GM12878 (cell line): ENCODE data around the gene RRAS. TPM values are rescaled to one million over a fixed set of nuclear protein-coding genes. Genes with fewer than 3 reads are reported as not detected.

Experiments used
- ATAC-seq: fragments of 200-7000 bp; cut with Tn5 transposase; 3 replicates; pipeline ENCODE4 v1.9.1; 2020; ENCODE audit warnings: mild to moderate bottlenecking, moderate library complexity
- BruUV-seq: library from RNA; stranded (reverse); fragments of 400-500 nt; replicated peaks from 2 replicates; lab custom pipeline; 2021; lab: Mats Ljungman, UMichigan
- CTCF ChIA-PET: fragments of 300-600 bp; sonication (Branson Sonifier 250); formaldehyde crosslinking; extraction: SDS; loops from one replicate; lab custom pipeline; 2021; ENCODE audit warnings: inconsistent platforms; lab: Yijun Ruan, JAX
- POLR2A ChIA-PET: fragments of 350-600 bp; formaldehyde crosslinking; extraction: SDS; loops from one replicate; lab custom pipeline; 2021; ENCODE audit warnings: inconsistent platforms; lab: Charles Lee
- RAD21 ChIA-PET: fragments of 300-600 bp; sonication (Branson Sonifier 250); formaldehyde crosslinking; loops from one replicate; lab custom pipeline; 2023; ENCODE audit warnings: antibody characterized with exemption; ENCODE audit not compliant: unreplicated experiment; lab: Charles Lee
- SMC1A ChIA-PET: fragments of 300-600 bp; sonication (Branson Sonifier 250); formaldehyde crosslinking; loops from one replicate; lab custom pipeline; 2023; ENCODE audit not compliant: unreplicated experiment, uncharacterized antibody; lab: Charles Lee
- DNase-seq: peaks from one replicate; pipeline ENCODE4 v3.0.0-alpha.2; 2011; ENCODE audit warnings: low read depth, low spot score
- FAIRE-seq: peaks from 3 replicates; lab custom pipeline; 2011; peaks lifted over from hg19 to GRCh38; lab: Jason Lieb, UNC
- H2AFZ ChIP-seq: 2 replicates; pipeline ENCODE4 v1.6.0; 2011; ENCODE audit warnings: low read depth, low read length, control low read depth; ENCODE audit not compliant: control insufficient read depth
- H3K27ac ChIP-seq: 2 replicates; pipeline ENCODE4 v1.5.1; 2011; ENCODE audit warnings: control low read depth; ENCODE audit not compliant: control insufficient read depth, insufficient read depth
- H3K27me3 ChIP-seq, 2 experiments: replicated peaks in 1 of 2; 2 replicates each; pipeline versions ENCODE4 v1.6.0 to v1.6.1; 2011; ENCODE audit warnings: low read length in 1 of 2; ENCODE audit not compliant: control insufficient read depth in 2 of 2, insufficient read depth in 2 of 2
- H3K36me3 ChIP-seq, 2 experiments: 2 replicates each; pipeline ENCODE4 v1.5.1; 2011; ENCODE audit warnings: low read length in 1 of 2; ENCODE audit not compliant: control insufficient read depth in 2 of 2, insufficient read depth in 2 of 2
- H3K4me1 ChIP-seq: 2 replicates; pipeline ENCODE4 v1.6.1; 2011; ENCODE audit warnings: mild to moderate bottlenecking, low read length, moderate library complexity, mixed read lengths; ENCODE audit not compliant: control insufficient read depth, insufficient read depth
- H3K4me2 ChIP-seq: 2 replicates; pipeline ENCODE4 v1.6.0; 2011; ENCODE audit warnings: control low read depth; ENCODE audit not compliant: control insufficient read depth, insufficient read depth
- H3K4me3 ChIP-seq: fragments of 200-600 bp; sonication (generic); 2 replicates; pipeline ENCODE4 v1.5.1; 2016
- H3K79me2 ChIP-seq: 2 replicates; pipeline ENCODE4 v1.6.0; 2011; ENCODE audit warnings: low read length; ENCODE audit not compliant: control insufficient read depth, insufficient read depth
- H3K9ac ChIP-seq: 2 replicates; pipeline ENCODE4 v1.8.0; 2011; ENCODE audit warnings: low read length, control low read depth, mixed read lengths; ENCODE audit not compliant: control insufficient read depth, insufficient read depth
- H3K9me3 ChIP-seq: replicated peaks from 3 replicates; pipeline ENCODE4 v1.5.1; 2011; ENCODE audit warnings: mild to moderate bottlenecking, low read length; ENCODE audit not compliant: control insufficient read depth, insufficient read depth
- H4K20me1 ChIP-seq: 2 replicates; pipeline ENCODE4 v1.6.0; 2011; ENCODE audit not compliant: control insufficient read depth, insufficient read depth
- BRCA1 ChIP-seq: IDR thresholded peaks from 2 replicates; pipeline ENCODE4 v1.6.1; 2011; ENCODE audit warnings: low read depth, low read length, improper control_type of control experiment
- CTCF ChIP-seq, 3 experiments: IDR thresholded peaks in 2 of 3; conservative IDR thresholded peaks in 1 of 3; 2 replicates each; pipeline ENCODE4 v1.5.1; 2011; ENCODE audit warnings: low read depth in 3 of 3, low read length in 3 of 3, mild to moderate bottlenecking in 3 of 3, control low read depth in 2 of 3, moderate library complexity in 2 of 3, inconsistent platforms in 1 of 3, mixed read lengths in 1 of 3; ENCODE audit not compliant: control insufficient read depth in 2 of 3, insufficient read depth in 1 of 3; ENCODE audit errors: extremely low read depth in 1 of 3
- POLR2AphosphoS5 ChIP-seq: IDR thresholded peaks from 2 replicates; pipeline ENCODE4 v1.6.1; 2011; ENCODE audit warnings: mild to moderate bottlenecking, low read length, inconsistent platforms
- TARDBP ChIP-seq: IDR thresholded peaks from 2 replicates; pipeline ENCODE4 v1.6.1; 2016; ENCODE audit warnings: borderline replicate concordance
- WGBS: methylation state at CpG from one replicate; pipeline ENCODE4 v1.1.6; 2016; ENCODE audit warnings: low lambda C conversion rate; ENCODE audit not compliant: insufficient replicate concordance, insufficient coverage; ENCODE audit errors: missing lambda C conversion rate; 5-methylcytosine and 5-hydroxymethylcytosine counted together
- in situ Hi-C: fragments of 300-500 bp; cut with MboI; formaldehyde crosslinking; loops from 9 replicates; pipeline ENCODE4 v1.14.3; 2018; ENCODE audit warnings: mixed read lengths
- intact Hi-C: fragments of 100-400 bp; cut with micrococcal nuclease; formaldehyde crosslinking; loops from one replicate; pipeline ENCODE4 v1.14.2; 2022; ENCODE audit not compliant: unreplicated experiment
- polyA plus RNA-seq, 11 experiments: library from polyadenylated mRNA; depleted of rRNA in 4 of 11; unstranded in 6 of 11; stranded (reverse) in 5 of 11; fragments of >200 nt; fragmentation: Nextera tagmentation in 4 of 11; fragmentation: Illumina TruSeq in 1 of 11; extraction: Ambion mirVana in 4 of 11; extraction: Trizol in 1 of 11; gene quantifications; 1 replicate in 1 of 11; 2 replicates in 10 of 11; pipeline versions ENCODE4 v1.2.1 to v1.2.3, GENCODE V29; 2011 to 2016; ENCODE audit warnings: inconsistent platforms in 2 of 11, missing spikeins in 2 of 11, low read depth in 1 of 11
- total RNA-seq, 4 experiments: library from RNA; depleted of rRNA in 3 of 4; stranded (reverse); fragments of >200 nt in 3 of 4; fragmentation: Illumina TruSeq in 1 of 4; extraction: Trizol in 1 of 4; gene quantifications; 2 replicates each; pipeline versions ENCODE4 v1.2.1 to v1.2.3, GENCODE V29; 2013 to 2021

Gene RRAS
- total and polyA plus RNA-seq, 10 of the 15 experiments (the other 5 are each of a cell fraction or from before 2014, with no cell fraction given), result 0.24 to 5.8 (median 1.8) TPM

GRCh38 chr19:49687150-49687549, 47.2 kb upstream of the RRAS start:
- intact Hi-C loops, result no loop called here
- WGBS, result 86% methylated on average over 11 of the region's 12 CpGs
- no peak for ATAC-seq
- peaks cover 10% of the 10 kb centered on the region for H3K4me1 ChIP-seq
- in situ Hi-C loops, result no loop called here
- FAIRE-seq, result no peak
- CTCF ChIA-PET, result interaction anchor here (0.6 kb wide), 1 partner anchor 123 kb away, joined by 5 read pairs; no protein-coding TSS in a partner anchor
- H4K20me1 ChIP-seq, result peaks cover 6% of the 10 kb centered on the region; the same call in 1 of the 2 replicates
- H3K27me3 ChIP-seq, result no peaks in the 10 kb centered on the region; a peak in 1 of 4 replicates
- no TSS peak for BruUV-seq
- POLR2A ChIA-PET, result no interaction called here
- no peak overlapping the region for H3K4me3 ChIP-seq
- H3K9ac ChIP-seq, result no peak overlapping the region
- H3K27ac ChIP-seq, result no peak overlapping the region
- no peak for TF ChIP-seq CTCF (IDR thresholded peaks at IDR 0.05 in 2 of 3, conservative IDR thresholded peaks at IDR 0.05 in 1 of 3; ENCODE audit: control insufficient read depth in 2 of 3, extremely low read depth in 1 of 3, insufficient read depth in 1 of 3, low read depth in 3 of 3, low read length in 3 of 3)
- TF ChIP-seq BRCA1, result no peak
- TF ChIP-seq TARDBP, result no peak
- TF ChIP-seq POLR2AphosphoS5, result 0 out of 2 replicates have a peak, but pooled peaks have one; percentile 2
- no peak overlapping the region for H2AFZ ChIP-seq
- no peak overlapping the region for H3K4me2 ChIP-seq
- no peaks in the 10 kb centered on the region; the same call in 2 of the 3 replicates for H3K9me3 ChIP-seq
- peaks cover 20 to 40% of the 10 kb centered on the region in 2 experiments for H3K36me3 ChIP-seq
- SMC1A ChIA-PET, result no interaction called here
- H3K79me2 ChIP-seq, result peaks cover 2% of the 10 kb centered on the region
- RAD21 ChIA-PET, result no interaction called here
- no peak for DNase-seq
